GM12864 (cell line): ENCODE measurements around the gene ITGA1.

ENCODE experiments used
- DNase-seq: peaks from one replicate; pipeline ENCODE4 v3.0.0-alpha.2; 2011; ENCODE audit warnings: low read depth
- H3K4me3 ChIP-seq: 2 replicates; pipeline ENCODE4 v1.5.1; 2011; ENCODE audit warnings: mild to moderate bottlenecking, low read depth, low read length, control low read depth
- CTCF ChIP-seq: IDR thresholded peaks from 2 replicates; pipeline ENCODE4 v1.5.1; 2011; ENCODE audit warnings: low read depth, mild to moderate bottlenecking, moderate library complexity, low read length, control low read depth, inconsistent platforms; ENCODE audit errors: missing control alignments

The ITGA1 gene

GRCh38 chr5:52804981-52805380 lies 17.3 kb downstream of the ITGA1 start:
- TF ChIP-seq CTCF, result no peak
- DNase-seq, result no peak
- no peak overlapping the region for H3K4me3 ChIP-seq

DNA sequence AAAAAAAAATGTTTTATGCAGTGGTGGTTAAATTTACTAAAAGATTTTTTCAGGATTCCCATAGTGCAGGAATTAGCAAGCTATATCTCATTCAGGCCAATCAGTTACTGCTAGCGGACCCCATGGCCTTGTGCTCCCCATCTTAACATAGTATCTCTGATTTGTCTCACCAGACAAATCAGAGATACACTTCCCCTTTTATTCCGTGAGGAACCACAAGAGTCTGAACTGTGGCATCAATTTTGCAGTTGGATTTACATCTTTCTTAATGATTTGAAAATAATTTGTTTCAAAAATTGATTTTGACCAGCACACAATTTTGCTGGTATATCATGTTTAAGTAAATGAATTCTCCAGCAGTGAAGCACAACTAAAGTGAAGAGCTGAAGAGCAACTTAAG lies 17.9 kb downstream of the ITGA1 start:
- DNase-seq, result no peak
- TF ChIP-seq CTCF, result no peak

DNA sequence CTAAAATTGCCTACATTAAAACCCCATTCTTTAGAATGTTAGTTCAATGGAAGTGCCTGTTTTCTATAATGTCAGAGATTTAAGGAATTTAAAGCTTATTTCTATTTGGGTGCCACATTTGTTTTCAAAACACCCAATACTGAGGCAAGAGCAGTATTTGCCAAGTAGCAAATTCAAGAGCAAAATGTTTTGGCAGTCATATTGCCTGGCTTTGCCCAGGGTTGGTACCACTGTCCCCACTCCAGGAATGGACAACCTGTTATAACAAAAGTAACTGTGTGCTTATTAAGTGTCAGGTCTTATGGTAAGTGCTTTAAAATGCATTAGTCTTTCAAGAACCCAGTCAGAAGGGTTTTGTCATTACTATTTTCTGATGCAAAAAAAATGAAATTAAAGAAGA lies 19.3 kb downstream of the ITGA1 start:
- no peak overlapping the region for H3K4me3 ChIP-seq
- no peak for TF ChIP-seq CTCF
- DNase-seq, result no peak

More for the DNA sequence above, 17.9 kb downstream of the ITGA1 start:
- no peak overlapping the region for H3K4me3 ChIP-seq

DNA sequence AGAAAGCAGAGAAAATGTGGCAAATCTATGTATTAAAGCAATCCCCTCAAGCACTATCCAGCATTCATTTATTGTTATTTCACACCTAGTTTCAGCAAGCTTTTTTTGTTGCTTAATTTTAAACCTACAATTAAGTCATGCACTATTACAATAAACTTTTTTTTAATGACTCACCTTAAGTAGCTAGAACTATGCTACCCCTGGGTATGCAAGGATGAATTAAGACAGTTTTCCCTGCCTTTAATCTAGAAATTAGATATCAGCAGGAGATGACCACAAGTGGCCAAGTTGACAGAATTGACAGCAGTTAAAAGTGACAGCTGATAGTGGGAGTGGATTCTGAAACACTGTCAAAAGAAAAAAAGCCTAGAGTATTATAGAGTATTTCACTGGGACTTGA lies 20.0 kb downstream of the ITGA1 start:
- no peak for DNase-seq
- H3K4me3 ChIP-seq, result no peak overlapping the region
- TF ChIP-seq CTCF, result no peak

DNA sequence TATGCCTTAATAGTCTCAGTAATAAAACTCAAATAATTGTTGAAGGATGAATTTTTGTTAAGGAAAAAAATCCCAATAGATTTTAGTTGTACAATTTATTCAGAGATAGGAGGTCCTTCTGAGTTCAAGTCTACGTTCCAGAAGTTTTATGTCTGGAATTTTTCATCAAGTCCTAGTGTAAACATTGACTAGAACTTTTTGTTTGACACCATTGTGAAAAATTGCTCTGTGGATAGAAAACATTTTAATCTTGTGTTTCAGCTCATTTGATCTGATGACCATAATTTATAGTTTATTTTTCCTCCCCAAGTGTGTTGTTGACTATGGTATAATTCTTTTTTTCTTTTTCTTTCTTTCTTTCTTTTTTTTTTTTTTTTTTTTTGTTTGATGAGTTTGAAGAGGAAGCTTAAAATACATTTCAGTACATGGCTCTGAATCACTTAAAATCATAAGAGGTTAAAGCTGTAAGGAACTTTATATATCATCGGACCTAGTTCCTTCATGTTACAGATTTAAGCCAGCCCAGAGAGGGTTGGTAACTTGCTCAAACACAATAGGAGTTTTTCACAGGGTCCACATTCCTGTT lies 20.7 kb downstream of the ITGA1 start:
- H3K4me3 ChIP-seq, result no peak overlapping the region
- no peak for TF ChIP-seq CTCF
- no peak for DNase-seq

GRCh38 chr5:52809884-52810283 lies 22.2 kb downstream of the ITGA1 start:
- TF ChIP-seq CTCF, result no peak
- H3K4me3 ChIP-seq, result no peak overlapping the region
- DNase-seq, result no peak

DNA sequence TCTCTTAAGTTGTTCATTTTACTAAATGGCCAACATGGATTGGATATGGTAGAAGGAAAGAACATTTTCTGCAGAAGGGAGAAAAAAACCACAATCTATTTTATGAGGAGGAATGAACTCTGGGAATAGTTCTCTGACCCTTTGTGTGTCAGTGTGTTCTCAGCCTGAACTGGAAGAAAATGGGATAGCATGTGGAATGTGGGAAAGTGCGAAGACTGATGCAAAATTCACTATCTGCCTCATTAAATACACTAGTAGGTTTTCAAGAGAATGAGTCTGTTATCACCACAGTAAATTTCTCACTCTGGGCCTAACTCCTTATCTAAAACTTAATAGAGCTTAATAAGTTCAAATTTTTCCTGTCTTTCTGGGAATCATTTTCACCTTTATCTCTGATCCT lies 22.7 kb downstream of the ITGA1 start:
- DNase-seq, result no peak
- TF ChIP-seq CTCF, result no peak
- H3K4me3 ChIP-seq, result no peak overlapping the region
